Fibroblast of mammary gland (primary cell): Measurements from ENCODE around the gene EVC.

ENCODE experiments used
- DNase-seq: peaks from one replicate; pipeline ENCODE4 v3.0.0-alpha.2; 2010; ENCODE audit warnings: low read depth
- H3K4me3 ChIP-seq: 2 replicates; pipeline ENCODE4 v1.5.1; 2011; ENCODE audit warnings: low read depth, mild to moderate bottlenecking, low read length, moderate library complexity; ENCODE audit not compliant: control insufficient read depth
- CTCF ChIP-seq: conservative IDR thresholded peaks from 2 replicates; pipeline ENCODE4 v1.5.1; 2011; ENCODE audit warnings: low read depth, low read length, inconsistent platforms; ENCODE audit not compliant: control insufficient read depth, insufficient read depth

EVC gene

GRCh38 chr4:5730436-5730835, 19.4 kb downstream of the EVC start:
- DNase-seq: no peak
- H3K4me3 ChIP-seq: no peak overlapping the region
- TF ChIP-seq CTCF: no peak

- TF ChIP-seq CTCF: no peak
- no peak overlapping the region for H3K4me3 ChIP-seq
- DNase-seq: peak; percentile 49
Observed at GRCh38 chr4:5730993-5731990, 20.3 kb downstream of the EVC start.

GRCh38 chr4:5732158-5732557, 21.2 kb downstream of the EVC start:
- no peak for DNase-seq
- H3K4me3 ChIP-seq: no peak overlapping the region
- TF ChIP-seq CTCF: no peak

- no peak for DNase-seq
- no peak overlapping the region for H3K4me3 ChIP-seq
- TF ChIP-seq CTCF: no peak
Observed at GRCh38 chr4:5734853-5735252, 23.9 kb downstream of the EVC start.

GRCh38 chr4:5735463-5735862, 24.5 kb downstream of the EVC start:
- no peak overlapping the region for H3K4me3 ChIP-seq
- no peak for DNase-seq
- no peak for TF ChIP-seq CTCF

GRCh38 chr4:5738061-5738460, 27.1 kb downstream of the EVC start:
- TF ChIP-seq CTCF: no peak
- H3K4me3 ChIP-seq: no peak overlapping the region
- no peak for DNase-seq

- no peak for DNase-seq
- no peak overlapping the region for H3K4me3 ChIP-seq
- no peak for TF ChIP-seq CTCF
Observed at GRCh38 chr4:5742388-5742787, 31.4 kb downstream of the EVC start.
